Stimulated activated CD8-positive, alpha-beta memory T cell treated with anti-CD3 and anti-CD28 coated beads, Interleukin-4, amount 100 ng/mL, for 4 hours (primary cell): Measurements from ENCODE around the gene CSNK1A1.
"Not testable (repeated sequence)": the region's sequence is repeated elsewhere in the genome, so short reads cannot be mapped to it uniquely, and the experiment has no call there.

ENCODE experiments used
- DNase-seq, 2 donors: peaks; one replicate each; pipeline ENCODE4 v3.0.0-alpha.2; 2020; ENCODE audit warnings: low read depth in 2 of 2, low spot score in 1 of 2

The CSNK1A1 gene

GRCh38 chr5:149529463-149529862 lies 21.8 kb downstream of the CSNK1A1 start:
- no peak for DNase-seq

- no peak for DNase-seq
Observed at GRCh38 chr5:149528281-149529060, 22.8 kb downstream of the CSNK1A1 start.

DNA sequence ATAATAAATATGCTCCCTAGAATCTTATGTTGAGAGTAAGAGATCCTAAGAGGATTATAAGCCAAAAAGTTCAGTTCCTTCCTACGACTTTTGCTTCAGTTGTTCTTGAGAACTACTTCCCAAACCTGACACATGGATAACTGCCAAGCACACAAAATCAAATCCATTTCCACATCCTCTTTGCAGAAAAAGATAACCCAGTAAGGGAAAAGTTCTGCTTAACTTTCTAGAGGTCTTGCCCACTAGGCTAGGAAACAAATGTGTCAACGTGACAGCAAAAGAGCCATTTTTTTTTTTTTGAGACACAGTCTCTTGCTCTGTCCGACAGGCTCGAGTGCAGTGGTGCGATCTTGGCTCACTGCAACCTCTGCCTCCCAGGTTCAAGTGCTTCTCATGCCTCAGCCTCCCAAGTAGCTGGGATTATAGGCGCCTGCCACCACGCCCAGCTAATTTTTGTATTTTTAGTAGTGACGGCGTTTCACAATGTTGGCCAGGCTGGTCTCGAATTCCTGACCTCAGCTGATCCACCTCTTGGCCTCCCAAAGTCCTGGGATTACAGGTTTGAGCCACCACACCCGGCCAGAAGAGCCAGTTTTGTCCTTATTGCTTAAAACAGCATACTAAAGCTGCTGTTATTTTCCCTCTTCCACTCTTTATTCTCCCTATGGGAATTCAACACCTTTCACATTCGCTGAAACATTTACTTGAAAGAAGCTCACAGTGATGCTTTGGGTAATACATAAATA lies 24.2 kb downstream of the CSNK1A1 start:
- no peak for DNase-seq

DNA sequence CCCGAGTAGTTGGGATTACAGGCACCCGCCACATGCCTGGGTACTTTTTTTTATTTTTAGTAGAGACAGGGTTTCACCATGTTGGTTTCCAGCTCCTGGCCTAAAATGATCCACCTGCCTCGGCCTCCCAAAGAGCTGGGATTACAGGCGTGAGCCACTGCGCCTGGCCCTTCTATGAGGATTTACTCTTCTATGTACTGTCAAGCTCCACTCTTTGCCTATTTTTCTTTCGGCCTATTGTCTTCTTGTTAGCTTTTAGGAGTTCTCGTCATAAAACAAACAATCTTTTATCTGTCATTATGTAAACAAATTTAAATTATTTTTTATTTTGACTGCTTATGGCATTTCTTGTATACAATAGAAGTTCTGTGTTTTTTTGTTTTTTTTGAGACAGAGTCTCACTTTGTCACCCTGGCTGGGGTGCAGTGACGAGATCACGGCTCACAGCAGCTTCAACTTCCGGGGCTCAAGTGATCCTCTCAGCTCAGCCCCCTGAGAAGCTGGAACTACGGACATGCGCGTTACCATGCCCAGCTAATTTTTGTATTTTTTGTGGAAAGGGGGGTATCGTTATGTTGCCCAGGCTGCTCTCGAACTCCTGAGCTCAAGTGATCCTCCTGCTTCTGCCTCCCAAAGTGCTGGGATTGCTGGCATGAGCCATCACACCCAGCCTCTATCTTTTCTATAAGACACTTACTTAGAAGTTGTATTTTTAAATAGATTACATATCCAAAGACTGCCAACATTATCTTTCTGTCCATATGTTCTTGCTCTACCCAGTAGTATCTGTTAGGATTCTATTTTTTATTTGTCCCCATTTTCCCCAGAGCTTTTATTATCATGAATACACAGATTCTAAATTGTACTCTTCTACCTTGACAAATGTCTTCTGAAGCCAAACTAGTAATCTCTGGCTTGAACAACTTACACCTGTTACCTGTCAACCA lies 29.2 kb downstream of the CSNK1A1 start:
- DNase-seq = no peak

GRCh38 chr5:149519601-149520000 lies 31.6 kb downstream of the CSNK1A1 start:
- DNase-seq = no peak

- no peak for DNase-seq
Observed at GRCh38 chr5:149518620-149519019, 32.6 kb downstream of the CSNK1A1 start.

- DNase-seq = no peak
Observed at GRCh38 chr5:149517461-149518122, 33.6 kb downstream of the CSNK1A1 start.

- no peak for DNase-seq
Observed at GRCh38 chr5:149514512-149514911, 36.7 kb downstream of the CSNK1A1 start.

- DNase-seq = not testable (repeated sequence)
Observed at GRCh38 chr5:149513372-149513947, 37.8 kb downstream of the CSNK1A1 start.

GRCh38 chr5:149510136-149510535 lies 41.1 kb downstream of the CSNK1A1 start:
- no peak for DNase-seq

GRCh38 chr5:149504677-149505076 lies 46.6 kb downstream of the CSNK1A1 start:
- DNase-seq = no peak

DNA sequence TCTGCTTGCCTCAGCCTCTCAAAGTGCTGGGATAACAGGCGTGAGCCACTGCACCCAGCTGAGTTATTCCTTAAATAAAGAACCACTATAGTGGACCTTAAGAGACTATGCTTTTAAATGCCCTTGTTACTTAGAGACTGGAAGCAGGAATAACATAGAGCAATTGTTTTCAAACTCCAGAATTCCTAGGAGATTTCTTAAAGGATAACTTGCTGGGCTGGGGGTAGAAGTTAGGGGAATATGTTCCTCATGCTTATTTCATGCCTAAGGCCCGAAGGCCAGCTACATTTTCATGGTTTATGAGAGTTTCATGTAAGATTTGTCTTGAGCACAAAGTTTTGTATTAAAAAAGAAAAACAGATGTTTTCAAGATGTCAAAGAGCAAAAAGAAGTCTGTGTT lies 48.2 kb downstream of the CSNK1A1 start:
- DNase-seq = no peak

- no peak for DNase-seq
Observed at GRCh38 chr5:149500922-149501582, 50.2 kb downstream of the CSNK1A1 start.

- no peak for DNase-seq
Observed at GRCh38 chr5:149498724-149499336, 52.4 kb downstream of the CSNK1A1 start.

DNA sequence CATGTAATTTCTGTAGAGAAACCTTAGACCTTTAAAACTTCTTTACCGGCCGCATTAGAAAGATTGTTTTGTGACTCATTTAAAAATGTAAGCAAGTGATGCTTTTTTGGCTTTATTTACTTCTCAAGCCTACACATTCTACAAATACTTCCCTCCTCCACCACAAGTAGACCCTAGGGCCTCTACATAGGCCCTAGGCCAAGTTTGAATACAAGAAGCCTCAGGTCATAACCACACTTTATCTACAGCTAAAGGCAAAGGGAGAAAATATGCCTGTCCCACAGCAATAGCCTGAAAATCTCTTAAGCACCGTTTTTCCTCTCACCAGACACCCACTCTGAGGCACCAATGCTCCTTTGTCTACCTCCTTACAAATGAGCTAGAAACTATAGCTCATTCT lies 53.9 kb downstream of the CSNK1A1 start:
- no peak for DNase-seq

- no peak for DNase-seq
Observed at GRCh38 chr5:149496917-149497316, 54.3 kb downstream of the CSNK1A1 start.

GRCh38 chr5:149496166-149496565 lies 55.1 kb downstream of the CSNK1A1 start:
- DNase-seq = no peak

DNA sequence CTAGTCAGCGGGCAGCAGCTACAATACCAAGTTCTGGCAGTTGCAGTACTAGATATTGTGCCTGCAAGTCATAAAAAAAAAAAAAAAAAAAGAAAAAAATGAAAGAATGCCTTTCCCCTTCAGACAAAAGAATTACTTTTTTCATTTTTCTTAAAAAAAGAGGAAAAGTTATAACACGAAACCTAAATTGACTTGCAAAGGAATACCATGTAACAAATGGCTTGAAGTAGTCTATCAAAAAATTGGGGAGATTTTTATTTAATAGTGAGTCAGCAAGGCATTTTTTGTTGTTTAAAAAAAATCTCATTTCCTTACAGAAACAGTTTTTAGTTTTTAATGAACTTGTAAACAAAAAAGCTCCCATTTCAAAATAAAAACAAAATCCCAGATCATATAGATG lies 55.6 kb downstream of the CSNK1A1 start:
- no peak for DNase-seq

DNA sequence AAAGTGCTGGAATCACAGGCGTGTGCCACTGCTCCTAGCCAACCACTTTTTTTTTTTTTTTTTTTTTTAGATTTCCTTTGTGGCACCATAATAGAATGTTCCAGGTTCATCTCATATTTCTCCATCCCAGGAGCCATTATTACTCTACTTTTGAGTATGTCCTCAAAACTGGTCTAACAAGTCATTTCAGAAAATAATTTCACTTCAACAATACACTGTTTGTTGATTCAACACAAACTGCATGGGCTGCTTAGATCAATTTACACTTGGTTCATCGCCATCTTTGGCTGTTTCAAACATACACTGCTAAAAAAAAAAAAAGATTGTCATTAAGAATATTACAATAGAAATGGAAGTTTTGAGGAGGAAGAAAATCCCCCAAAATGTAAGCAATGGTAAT lies 57.9 kb downstream of the CSNK1A1 start:
- DNase-seq = no peak

DNA sequence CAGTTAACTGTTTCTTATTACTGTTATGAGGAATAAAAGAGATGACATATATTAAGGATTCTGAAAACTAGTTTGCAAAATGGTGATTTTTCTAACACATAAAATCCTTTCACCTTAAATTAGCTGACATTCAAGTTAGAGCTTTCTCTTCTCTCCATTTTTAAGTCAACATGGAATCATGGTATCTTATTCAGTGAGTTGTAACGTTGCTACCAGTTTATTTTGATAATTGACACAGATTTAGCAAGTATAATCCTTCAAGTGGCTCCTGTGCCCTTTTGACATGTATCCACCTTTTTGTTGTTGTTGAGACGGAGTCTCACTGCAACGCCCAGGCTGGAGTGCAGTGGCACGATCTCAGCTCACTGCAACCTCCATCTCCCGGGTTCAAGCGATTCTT lies 58.5 kb downstream of the CSNK1A1 start:
- no peak for DNase-seq
